Breast epithelium (tissue), 4 donors: ENCODE measurements around the gene HPSE. TPM values are rescaled to one million over a fixed set of nuclear protein-coding genes. Genes with fewer than 3 reads are reported as not detected.

ENCODE experiments used
- DNase-seq, 2 donors: peaks; one replicate each; pipeline ENCODE4 v3.0.0-alpha.2; 2019; ENCODE audit warnings: low spot score in 2 of 2
- H3K27ac ChIP-seq, 2 donors: fragments of 200-600 bp; sonication (generic) in 1 of 2; one replicate each; pipeline ENCODE4 v1.5.1; 2016 to 2019; ENCODE audit warnings: mild to moderate bottlenecking in 1 of 2
- H3K27me3 ChIP-seq, 2 donors: fragments of 200-600 bp; sonication (generic) in 1 of 2; one replicate each; pipeline versions ENCODE4 v1.5.1 to v1.6.0; 2017 to 2019; ENCODE audit warnings: control low read depth in 1 of 2, mild to moderate bottlenecking in 1 of 2
- H3K36me3 ChIP-seq: fragments of 200-600 bp; one replicate; pipeline ENCODE4 v1.5.1; 2019
- H3K4me1 ChIP-seq, 2 donors: fragments of 200-600 bp; sonication (generic); one replicate each; pipeline ENCODE4 v1.5.1; 2016 to 2019; ENCODE audit warnings: control low read depth in 1 of 2
- H3K4me3 ChIP-seq, 3 donors: fragments of 200-600 bp; sonication (generic); 1 replicate in 2 of 3; 2 replicates in 1 of 3; pipeline ENCODE4 v1.5.1; 2016 to 2019; ENCODE audit warnings: mild to moderate bottlenecking in 3 of 3, moderate library complexity in 2 of 3
- H3K9me3 ChIP-seq, 2 donors: fragments of 200-600 bp; sonication (generic) in 1 of 2; one replicate each; pipeline ENCODE4 v1.5.1; 2016 to 2019; ENCODE audit warnings: control low read depth in 1 of 2
- CTCF ChIP-seq, 3 donors: fragments of 450-650 bp; IDR thresholded peaks; one replicate each; pipeline ENCODE4 v1.5.1; 2016 to 2017; ENCODE audit warnings: antibody characterized with exemption in 3 of 3, mild to moderate bottlenecking in 3 of 3, moderate library complexity in 3 of 3
- POLR2A ChIP-seq: fragments of 450-650 bp; IDR thresholded peaks from one replicate; pipeline ENCODE4 v1.6.1; 2016; ENCODE audit warnings: antibody characterized with exemption, mild to moderate bottlenecking, moderate library complexity
- POLR2AphosphoS5 ChIP-seq, 3 donors: sonication (generic); formaldehyde crosslinking; IDR thresholded peaks; one replicate each; pipeline ENCODE4 v1.6.1; 2017; ENCODE audit warnings: antibody characterized with exemption in 3 of 3
- intact Hi-C: fragments of 100-400 bp; cut with DNase I; formaldehyde crosslinking; loops from one replicate; pipeline ENCODE4 v1.15.1; 2023; ENCODE audit warnings: low total_unique reads
- total RNA-seq, 3 donors: library from RNA; depleted of rRNA; stranded (reverse); fragments of >200 nt; gene quantifications; one replicate each; pipeline ENCODE4 v1.1.0, GENCODE V29; 2016

Gene HPSE
- total RNA-seq, 3 donors from 2014 or later = 1.3 to 3.8 (median 1.6) TPM

GRCh38 chr4:83257811-83258210, 76.8 kb downstream of the HPSE start:
- intact Hi-C loops = no loop called here
- Histone ChIP-seq H3K9me3 (no peaks in the 10 kb centered on the region), H3K27ac (no peak overlapping the region), H3K27me3 (no peaks in the 10 kb centered on the region), H3K4me1 (no peaks in the 10 kb centered on the region), H3K4me3 (no peak overlapping the region), H3K36me3 (no peaks in the 10 kb centered on the region)
- TF ChIP-seq POLR2A = no peak
- TF ChIP-seq CTCF (IDR thresholded peaks at IDR 0.05) = no peak
- TF ChIP-seq POLR2AphosphoS5 (IDR thresholded peaks at IDR 0.05) = no peak
- DNase-seq = no peak

GRCh38 chr4:83255584-83255983, 79.1 kb downstream of the HPSE start:
- TF ChIP-seq POLR2AphosphoS5 (IDR thresholded peaks at IDR 0.05) = no peak
- no peak for TF ChIP-seq POLR2A
- TF ChIP-seq CTCF (IDR thresholded peaks at IDR 0.05) = no peak
- Histone ChIP-seq H3K27ac (no peak overlapping the region), H3K4me1 (no peaks in the 10 kb centered on the region), H3K9me3 (no peaks in the 10 kb centered on the region), H3K36me3 (no peaks in the 10 kb centered on the region), H3K27me3 (no peaks in the 10 kb centered on the region), H3K4me3 (no peak overlapping the region)
- no peak for DNase-seq
- intact Hi-C loops = no loop called here

GRCh38 chr4:83252782-83253405, 81.8 kb downstream of the HPSE start:
- intact Hi-C loops = no loop called here
- H3K27me3 ChIP-seq = no peaks in the 10 kb centered on the region
- H3K36me3 ChIP-seq = no peaks in the 10 kb centered on the region
- no peak overlapping the region for H3K27ac ChIP-seq
- TF ChIP-seq POLR2AphosphoS5 (IDR thresholded peaks at IDR 0.05) (no peak), POLR2A (no peak), CTCF (IDR thresholded peaks at IDR 0.05) (peak in 2 of 3 donors; percentile 27 to 34)
- H3K9me3 ChIP-seq = no peaks in the 10 kb centered on the region
- no peaks in the 10 kb centered on the region for H3K4me1 ChIP-seq
- H3K4me3 ChIP-seq = no peak overlapping the region
- peak in 1 of 2 donors; percentile 26 for DNase-seq

GRCh38 chr4:83251447-83251830, 83.2 kb downstream of the HPSE start:
- Histone ChIP-seq H3K4me1 (no peaks in the 10 kb centered on the region), H3K36me3 (no peaks in the 10 kb centered on the region), H3K27ac (no peak overlapping the region), H3K9me3 (no peaks in the 10 kb centered on the region), H3K4me3 (no peak overlapping the region), H3K27me3 (no peaks in the 10 kb centered on the region)
- intact Hi-C loops = no loop called here
- no peak for TF ChIP-seq CTCF (IDR thresholded peaks at IDR 0.05)
- TF ChIP-seq POLR2A = no peak
- no peak for TF ChIP-seq POLR2AphosphoS5 (IDR thresholded peaks at IDR 0.05)
- DNase-seq = no peak

GRCh38 chr4:83250687-83251446, 83.8 kb downstream of the HPSE start:
- DNase-seq = no peak
- Histone ChIP-seq H3K27ac (no peak overlapping the region), H3K4me3 (no peak overlapping the region), H3K36me3 (no peaks in the 10 kb centered on the region), H3K27me3 (no peaks in the 10 kb centered on the region), H3K4me1 (no peaks in the 10 kb centered on the region), H3K9me3 (no peaks in the 10 kb centered on the region)
- intact Hi-C loops = no loop called here
- TF ChIP-seq POLR2AphosphoS5 (IDR thresholded peaks at IDR 0.05) (no peak), CTCF (IDR thresholded peaks at IDR 0.05) (no peak), POLR2A (no peak)
